ENCODE measurements around the gene FAM216A. TPM values are rescaled to one million over a fixed set of nuclear protein-coding genes. Genes with fewer than 3 reads are reported as not detected.
"Not testable (repeated sequence)": the region's sequence is repeated elsewhere in the genome, so short reads cannot be mapped to it uniquely, and the experiment has no call there.

The FAM216A gene, protein sequence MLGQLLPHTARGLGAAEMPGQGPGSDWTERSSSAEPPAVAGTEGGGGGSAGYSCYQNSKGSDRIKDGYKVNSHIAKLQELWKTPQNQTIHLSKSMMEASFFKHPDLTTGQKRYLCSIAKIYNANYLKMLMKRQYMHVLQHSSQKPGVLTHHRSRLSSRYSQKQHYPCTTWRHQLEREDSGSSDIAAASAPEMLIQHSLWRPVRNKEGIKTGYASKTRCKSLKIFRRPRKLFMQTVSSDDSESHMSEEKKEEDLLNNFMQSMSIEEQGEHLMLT
- 1 to 10 TPM; 6.1 to 8.5 TPM for total RNA-seq
- long read RNA-seq, transcript FAM216A-201 (7 exons, 1,582 nt) = major isoform, 7 of 9 reads
- long read RNA-seq, partial matches to known transcripts = 0 of 9 reads
- long read RNA-seq, other reads (novel, unspliced or antisense) = 2 of 9 reads

DNA sequence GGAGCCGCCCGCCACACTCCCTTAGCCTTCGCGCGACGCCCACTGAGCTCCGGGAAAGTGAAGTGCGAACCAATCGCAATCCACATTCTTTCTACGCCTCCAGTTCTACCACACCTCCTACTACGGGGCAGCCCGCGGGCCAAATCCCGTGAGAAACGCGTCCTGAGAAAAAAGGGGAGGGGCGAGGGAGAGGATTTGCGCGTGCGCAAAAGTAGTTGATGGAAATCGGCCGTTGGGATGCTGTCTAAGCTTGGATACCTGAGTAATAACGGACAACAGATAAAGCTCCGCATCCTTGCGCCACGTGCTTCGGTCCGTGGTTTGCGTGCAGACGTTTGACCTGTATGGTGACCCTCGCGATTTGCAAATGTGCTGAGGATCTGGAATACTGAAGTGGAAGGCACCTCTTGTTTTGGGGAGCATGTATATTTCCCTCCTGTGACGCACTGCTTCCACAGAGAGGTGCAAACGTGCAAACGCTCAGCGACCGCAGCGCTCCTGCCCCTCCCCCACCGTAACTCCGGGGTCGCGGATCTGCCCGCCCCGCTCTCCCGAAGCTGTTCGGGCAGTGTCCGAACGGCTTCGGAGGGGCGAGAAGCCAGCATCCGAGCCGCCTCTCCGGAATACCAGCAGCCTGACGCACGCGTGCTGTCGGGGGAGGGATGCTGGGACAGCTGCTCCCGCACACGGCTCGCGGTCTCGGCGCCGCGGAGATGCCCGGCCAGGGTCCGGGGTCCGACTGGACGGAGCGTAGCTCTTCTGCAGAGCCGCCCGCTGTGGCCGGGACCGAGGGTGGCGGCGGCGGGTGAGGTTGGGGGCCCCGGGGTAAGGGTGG, at the start of gene FAM216A, which contains the start of gene GPN3:
FAM216A (plus strand) TSS at position 632 of the 835 bp plus-strand sequence; CDS start at position 663, 31 bp downstream.
GPN3 (minus strand) TSS at position 44 of the 835 bp plus-strand sequence. CDS start 54 bp downstream, outside the sequence.
- intact Hi-C loops (cut with DNase I) = no loop called here

DNA sequence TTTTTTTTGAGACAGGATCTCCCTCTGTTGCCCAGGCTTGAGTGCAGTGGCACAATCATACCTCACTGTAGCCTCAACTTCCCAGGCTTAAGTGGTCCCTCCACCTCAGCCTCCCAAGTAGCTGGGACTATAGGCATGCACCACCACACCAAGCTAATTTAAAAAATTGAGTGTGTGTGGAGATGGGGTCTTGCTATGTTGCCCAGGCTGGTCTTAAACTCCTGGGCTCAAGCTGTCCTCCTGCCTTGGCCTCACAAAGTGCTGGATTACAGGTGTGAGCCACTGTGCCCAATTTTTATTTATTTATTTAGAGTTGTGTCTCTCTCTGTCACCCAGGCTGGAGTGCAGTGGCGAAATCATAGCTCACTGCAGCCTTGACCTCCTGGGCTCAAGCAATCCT, 48.0 kb upstream of the FAM216A start:
- DNase-seq; ATAC-seq; intact Hi-C loops (cut with DNase I): not testable (repeated sequence)

More for the DNA sequence above, at the start of gene FAM216A, which contains the start of gene GPN3:
- DNase-seq (peak; percentile 96), ATAC-seq (peak; percentile 96)

DNA sequence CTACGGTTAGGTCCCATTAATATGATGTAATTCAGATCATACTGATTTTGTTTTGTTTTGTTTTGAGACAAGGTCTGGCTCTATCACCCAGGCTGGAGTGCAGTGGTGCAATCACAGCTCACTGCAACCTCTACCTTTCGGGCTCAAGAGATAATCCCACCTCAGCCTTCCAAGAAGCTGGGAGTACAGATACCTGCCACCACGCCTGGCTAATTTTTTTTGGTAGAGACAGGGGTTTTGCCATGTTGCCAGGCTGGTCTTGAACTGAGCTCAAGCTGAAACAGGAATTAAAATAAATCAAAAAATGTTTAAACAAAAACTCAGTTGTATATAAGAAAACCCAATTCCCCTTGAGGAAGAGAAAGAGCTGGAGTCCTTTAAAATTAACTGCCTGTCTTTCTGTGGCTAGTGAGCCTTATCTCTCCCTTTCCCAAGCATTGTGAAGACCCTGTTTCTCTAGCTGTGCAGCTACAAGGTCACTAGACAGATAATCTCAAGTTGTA, 47.4 kb upstream of the FAM216A start:
- no peak for ATAC-seq
- intact Hi-C loops (cut with DNase I) = no loop called here
- no peak for DNase-seq

DNA sequence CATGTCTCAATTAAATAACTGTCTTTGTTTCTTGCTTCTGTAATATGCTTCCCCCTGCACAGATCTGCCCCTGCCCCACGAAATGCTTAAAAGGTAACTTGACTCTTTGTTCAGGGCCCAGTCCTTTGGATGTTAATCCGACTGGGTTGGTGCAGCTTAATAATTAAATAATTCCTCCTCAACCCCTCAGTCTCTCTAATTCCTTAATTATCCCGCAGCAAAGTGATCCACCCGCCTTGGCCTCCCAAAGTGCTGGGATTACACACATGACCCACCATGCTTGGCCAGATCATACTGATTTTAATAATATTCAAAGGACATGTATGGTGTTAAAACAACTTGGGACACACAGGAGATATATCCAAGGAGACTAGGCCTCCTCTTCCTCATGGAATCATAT, 46.9 kb upstream of the FAM216A start:
- ATAC-seq (no peak), DNase-seq (no peak)
- intact Hi-C loops (cut with DNase I) = no loop called here

DNA sequence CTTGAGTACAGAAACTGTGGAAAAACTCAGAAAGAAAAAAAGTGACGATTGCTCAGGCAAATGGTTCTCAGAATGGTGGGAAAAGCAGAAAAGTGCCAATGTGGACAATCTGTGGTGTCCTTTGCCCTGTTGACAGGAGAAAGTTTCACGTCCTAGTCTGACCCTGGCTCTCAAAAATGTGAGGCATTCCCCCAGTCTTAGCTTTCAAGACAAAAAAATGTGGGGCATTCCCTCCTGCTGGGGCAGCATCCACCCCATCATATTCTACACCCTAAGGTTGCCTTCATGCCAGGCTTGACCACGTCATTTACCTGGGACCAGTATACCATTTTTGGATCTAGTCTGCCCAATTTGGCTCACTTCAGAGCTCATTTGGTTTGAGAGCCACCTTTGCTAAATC, 44.4 kb upstream of the FAM216A start:
- DNase-seq = no peak
- intact Hi-C loops (cut with DNase I) = no loop called here
- no peak for ATAC-seq

DNA sequence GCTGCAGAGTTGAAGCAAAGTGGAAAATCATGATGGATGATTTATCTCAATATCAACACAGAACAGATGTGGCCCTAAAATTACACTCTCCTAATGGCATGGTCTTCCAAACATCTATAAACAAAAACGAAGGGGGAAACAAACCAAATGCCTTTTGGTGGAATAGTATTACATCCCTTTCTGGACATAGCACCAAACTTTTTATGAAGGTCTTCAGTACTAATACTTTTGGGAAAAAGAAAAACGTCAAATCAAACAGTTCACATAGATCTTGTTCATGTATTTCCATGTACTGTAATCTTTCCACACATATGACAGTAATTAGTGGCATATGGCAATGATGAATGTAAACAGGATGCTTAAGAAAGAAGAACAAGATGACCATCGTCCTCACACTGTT, 42.2 kb upstream of the FAM216A start:
- ATAC-seq (no peak), DNase-seq (no peak)
- intact Hi-C loops (cut with DNase I) = no loop called here

DNA sequence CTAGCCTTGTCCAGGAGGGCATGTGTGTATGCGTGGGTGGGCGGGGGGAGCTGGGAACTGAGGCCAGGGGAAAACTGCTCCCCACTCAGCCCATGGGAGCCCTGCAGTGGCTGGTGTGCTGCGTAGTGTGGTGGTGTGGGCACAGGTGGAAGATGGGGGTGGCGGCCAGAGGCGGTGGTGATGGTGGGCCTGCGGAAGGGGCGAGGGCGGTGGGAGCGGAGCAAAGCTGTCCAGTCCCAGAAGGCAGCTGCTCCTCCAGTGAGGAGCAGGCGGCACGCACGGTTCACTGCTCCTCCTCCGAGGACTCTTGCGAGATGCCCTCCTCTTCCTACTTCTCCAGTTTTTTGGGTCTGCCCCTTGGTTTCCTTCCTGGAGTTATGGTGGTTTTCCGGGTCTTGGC, 39.0 kb upstream of the FAM216A start:
- not testable (repeated sequence) for DNase-seq, ATAC-seq
- intact Hi-C loops (cut with DNase I) = loop anchor here in 1 of 2 donors (2.0 kb wide), 1 partner anchor 327 kb away; no protein-coding TSS in a partner anchor

DNA sequence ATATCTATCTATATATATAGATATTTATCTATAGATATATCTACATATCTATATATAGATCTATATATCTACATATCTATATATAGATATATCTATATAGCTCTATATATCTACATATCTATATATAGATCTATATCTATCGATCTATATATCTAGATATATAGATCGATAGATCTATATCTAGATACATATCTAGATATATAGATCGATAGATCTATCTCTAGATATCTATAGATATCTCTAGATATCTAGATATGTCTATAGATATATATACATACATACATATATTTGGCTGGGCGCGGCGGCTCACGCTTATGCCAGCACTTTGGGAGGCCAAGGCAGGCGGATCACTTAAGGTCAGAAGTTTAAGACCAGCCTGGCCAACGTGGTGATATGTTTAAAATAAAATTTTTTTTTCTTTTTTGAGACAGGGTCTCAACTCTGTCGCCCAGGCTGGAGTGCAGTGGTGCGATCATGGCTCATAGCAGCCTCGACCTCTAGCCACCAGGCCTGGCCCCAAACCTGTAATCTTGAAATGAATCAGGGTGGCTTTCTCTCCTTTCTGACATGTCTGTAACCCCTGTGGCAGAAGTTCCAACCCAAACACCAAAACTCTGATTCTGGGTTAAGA, 36.6 kb upstream of the FAM216A start:
- DNase-seq (no peak), ATAC-seq (no peak)
- intact Hi-C loops (cut with DNase I) = loop anchor here in 1 of 2 donors (2.0 kb wide), 1 partner anchor 329 kb away; no protein-coding TSS in a partner anchor

DNA sequence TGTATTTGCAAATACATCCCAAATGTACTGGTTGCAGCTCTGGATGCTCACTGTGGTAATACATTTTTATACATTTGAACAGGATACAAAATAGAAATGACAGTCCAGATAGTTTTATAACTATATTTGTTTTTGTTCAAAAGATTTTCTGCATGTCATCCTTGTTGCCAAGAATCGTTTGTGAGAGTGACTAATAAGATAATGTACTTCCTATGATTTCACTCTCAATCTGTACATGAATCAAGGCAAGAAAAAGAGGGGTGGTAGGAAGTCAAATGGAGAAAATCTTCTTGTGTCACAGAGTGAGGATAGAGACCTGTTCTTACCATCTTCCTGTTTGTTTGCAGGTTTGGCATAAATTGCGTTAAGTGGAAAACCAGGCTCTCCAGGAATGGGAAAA, 32.4 kb upstream of the FAM216A start:
- ATAC-seq = no peak
- no peak for DNase-seq
- intact Hi-C loops (cut with DNase I) = no loop called here

DNA sequence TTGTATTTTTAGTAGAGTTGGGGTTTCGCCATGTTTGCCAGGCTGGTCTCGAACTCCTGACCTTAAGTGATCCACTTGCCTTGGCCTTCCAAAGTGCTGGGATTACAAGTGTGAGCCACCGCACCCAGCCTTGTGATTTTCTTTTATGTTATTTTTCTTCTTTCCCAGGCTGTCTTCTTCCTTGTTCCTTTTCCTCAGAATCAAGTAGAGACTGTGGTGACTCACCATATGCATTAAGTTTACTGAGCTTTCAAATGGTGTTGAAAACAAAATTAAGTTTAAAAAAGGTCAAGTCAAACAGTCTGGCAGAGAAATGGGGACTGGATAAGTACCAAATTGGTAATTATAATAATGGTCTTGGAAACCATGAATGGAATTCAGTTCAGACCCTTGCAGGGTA, 24.2 kb upstream of the FAM216A start:
- no peak for ATAC-seq
- no peak for DNase-seq
- intact Hi-C loops (cut with DNase I) = no loop called here

DNA sequence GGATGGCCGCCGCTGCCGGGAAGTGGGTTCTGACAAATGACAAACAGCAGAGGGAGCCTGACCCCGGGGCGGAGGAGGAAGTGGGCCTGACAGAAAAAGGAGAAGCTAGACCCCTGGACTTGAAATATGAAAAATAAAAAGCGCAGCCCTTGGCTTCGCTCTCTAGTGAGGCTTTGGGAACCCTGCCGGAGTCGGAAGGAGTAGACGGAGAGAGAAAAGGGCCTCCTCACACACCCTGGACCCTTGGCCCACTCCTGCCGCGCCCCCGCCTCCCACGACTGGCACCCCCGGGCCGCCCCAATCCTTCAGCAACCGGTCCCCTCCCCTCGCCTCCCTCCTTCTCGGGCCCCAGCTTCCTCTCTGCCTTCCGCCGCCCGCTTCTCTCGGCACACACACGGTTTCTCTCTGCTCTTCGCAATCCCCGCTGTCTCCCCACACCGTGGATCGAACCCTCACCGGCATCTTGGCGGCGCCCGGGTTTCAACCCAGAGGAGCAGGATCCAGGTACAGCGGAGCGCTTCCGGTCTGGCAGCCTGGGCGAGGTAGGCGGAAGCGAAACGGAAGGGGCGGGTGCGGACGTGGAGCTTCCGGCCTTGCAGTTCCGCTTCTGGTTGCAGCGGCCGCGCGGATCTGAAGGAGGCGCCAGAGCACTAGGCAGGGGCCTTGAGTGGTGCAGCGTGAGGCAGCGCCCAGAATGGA, 18.7 kb upstream of the FAM216A start, which contains the start of gene ARPC3:
ARPC3 (minus strand) TSS at position 539 of the 699 bp plus-strand sequence; CDS start at position 462, 77 bp downstream.
- DNase-seq = peak; percentile 96
- peak; percentile 99 for ATAC-seq
- intact Hi-C loops (cut with DNase I) = loop anchor here in 1 of 2 donors (5.0 kb wide), 2 partner anchors 152 to 437 kb away; no protein-coding TSS in a partner anchor

DNA sequence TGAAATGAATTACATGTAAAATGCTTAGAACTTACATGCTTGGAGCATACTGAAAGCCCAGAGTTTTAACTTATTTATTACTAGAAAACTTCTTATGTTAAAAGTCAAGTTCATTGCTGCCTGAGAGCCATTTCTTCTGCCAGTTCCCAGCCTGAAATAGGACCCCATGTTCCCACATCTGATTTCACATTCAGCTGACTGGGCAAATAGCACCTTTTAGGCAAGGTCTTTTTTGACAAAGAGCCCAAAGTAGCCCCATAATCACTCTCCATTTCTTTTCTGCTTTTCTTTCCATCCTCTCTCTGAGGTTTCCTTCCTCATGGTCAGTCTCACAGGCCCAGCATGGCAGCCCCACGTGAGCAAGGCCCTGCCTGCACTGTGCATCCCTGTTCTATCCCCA, 17.4 kb upstream of the FAM216A start:
- no peak for ATAC-seq
- intact Hi-C loops (cut with DNase I) = loop anchor here in 1 of 2 donors (5.0 kb wide), 2 partner anchors 151 to 436 kb away; no protein-coding TSS in a partner anchor
- DNase-seq = no peak

DNA sequence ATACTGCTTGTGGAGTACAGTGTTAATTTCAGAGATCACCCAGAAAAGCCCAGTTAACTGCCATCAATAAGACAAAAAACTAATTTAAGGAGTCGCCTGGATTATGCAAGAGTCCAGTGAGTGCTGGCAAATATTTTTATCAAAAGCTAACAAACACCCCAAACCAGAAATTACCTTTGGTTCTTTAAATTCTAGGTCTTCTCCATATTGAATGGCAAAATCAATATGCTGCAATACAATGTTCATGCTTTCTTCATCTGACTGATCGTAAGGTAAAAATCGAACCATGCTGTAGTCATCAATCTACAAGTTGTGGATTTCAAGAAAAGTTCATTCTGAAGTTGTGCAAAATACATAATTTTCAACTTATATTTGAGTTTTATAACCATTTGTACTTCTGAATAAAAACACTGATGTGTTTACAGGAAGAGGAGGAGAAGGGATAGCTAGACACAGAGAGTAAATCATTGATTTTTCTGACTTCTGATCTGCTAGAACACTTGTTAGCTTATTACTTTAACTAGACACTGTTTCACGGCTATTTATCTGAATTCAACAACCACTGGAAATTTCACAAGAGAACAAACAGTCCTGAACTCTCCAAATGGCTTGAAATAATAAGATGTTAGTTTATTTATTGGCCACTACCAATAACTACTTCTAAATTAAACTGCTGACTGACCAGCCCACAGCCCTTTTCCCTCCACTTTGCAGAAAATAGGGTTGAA, 14.9 kb upstream of the FAM216A start:
- intact Hi-C loops (cut with DNase I) = loop anchor here in 1 of 2 donors (5.0 kb wide), 2 partner anchors 149 to 434 kb away; no protein-coding TSS in a partner anchor
- DNase-seq = no peak
- no peak for ATAC-seq

DNA sequence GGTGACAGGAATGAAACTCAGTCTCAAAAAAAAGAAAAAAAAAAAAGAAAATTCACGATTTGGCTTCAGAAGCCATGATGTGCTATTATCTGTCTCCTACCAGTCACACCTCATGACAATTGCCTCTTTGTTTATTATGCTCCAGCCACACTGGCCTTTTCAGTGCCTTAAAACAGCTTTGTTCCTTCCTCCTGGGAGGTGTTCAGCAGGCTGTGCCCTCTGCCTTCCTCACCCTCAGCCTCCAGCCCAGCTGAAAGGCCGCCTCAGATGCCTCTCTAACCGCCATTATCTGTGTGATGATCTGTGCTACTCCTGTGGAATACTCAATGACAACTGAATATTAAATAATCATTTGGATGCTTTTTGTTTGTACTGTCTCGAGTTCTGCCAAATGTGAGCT, 9.9 kb upstream of the FAM216A start:
- no peak for DNase-seq
- intact Hi-C loops (cut with DNase I) = no loop called here
- no peak for ATAC-seq

DNA sequence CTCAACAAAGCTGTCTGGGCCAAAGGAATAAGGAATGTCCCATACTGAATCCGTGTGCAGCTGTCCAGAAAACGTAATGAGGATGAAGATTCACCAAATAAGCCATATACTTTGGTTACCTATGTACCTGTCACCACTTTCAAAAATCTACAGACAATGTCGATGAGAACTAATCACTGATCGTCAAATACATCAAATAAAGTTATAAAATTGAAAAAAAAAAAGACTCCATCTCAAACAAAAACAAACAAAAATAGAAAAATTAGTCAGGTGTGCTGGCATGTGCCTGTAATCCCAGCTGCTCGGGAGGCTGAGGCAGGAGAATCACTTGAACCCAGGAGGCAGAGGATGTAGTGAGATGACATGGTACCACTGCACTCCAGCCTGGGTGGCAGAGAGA, 7.5 kb upstream of the FAM216A start:
- intact Hi-C loops (cut with DNase I); DNase-seq; ATAC-seq: not testable (repeated sequence)

DNA sequence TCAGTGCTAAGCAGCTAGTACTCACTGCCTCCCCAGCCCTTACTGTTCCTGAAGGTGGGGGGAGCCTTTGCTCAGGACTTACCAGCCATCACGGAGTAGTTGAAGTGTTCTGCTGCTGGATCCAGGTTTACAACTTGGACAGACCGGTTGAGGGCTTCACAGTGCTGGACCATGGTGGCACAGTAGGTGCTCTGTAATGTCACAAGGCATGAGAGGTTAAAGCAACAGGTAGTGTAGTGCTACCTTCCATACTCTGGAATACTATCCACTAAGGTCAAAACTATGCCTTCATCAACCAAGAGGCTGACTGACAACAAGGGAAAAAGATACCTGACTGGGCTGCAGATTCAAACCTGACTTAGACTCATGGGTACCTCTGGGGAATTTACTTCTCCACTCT, 3.6 kb upstream of the FAM216A start:
- DNase-seq (no peak), ATAC-seq (no peak)
- intact Hi-C loops (cut with DNase I) = no loop called here

DNA sequence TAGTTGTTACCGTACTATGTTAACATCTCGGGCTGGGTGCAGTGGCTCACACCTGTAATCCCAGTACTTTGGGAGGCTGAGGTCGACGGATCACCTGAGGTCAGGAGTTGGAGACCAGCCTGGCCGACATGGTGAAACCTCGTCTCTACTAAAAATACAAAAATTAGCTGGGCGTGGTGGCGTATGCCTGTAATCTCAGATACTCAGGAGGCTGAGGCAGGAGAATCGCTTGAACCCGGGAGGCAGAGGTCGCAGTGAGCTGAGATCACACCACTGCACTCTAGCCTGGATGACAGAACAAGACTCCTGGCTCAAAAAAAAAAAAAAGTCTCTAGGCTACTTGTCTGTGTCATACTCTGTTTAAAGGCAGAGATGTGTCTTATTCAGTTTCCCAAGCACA, 2.9 kb upstream of the FAM216A start:
- intact Hi-C loops (cut with DNase I); ATAC-seq; DNase-seq: not testable (repeated sequence)

DNA sequence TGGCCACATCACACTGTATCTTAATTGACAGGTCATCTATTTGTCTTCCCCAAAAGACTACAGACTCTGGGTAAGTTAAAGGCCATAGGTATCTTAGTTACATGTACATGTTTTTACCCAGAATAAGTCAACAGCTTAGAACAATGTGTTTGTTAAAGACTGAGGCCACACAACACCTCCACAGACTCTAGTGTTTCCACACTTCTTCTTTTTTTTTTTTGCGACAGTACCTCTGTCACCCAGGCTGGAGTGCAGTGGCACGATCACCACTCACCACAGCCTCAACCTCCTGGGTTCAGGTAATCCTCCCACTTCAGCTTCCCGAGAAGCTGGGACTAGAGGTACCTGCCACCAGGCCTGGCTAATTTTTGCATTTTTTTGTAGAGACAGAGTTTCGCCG, 1.9 kb upstream of the FAM216A start:
- DNase-seq (no peak), ATAC-seq (no peak)
- intact Hi-C loops (cut with DNase I) = no loop called here

Measured in left cardiac atrium (tissue), 4 donors.